GM18498 (cell line): ENCODE measurements around the gene CIAO3.
"Not testable (repeated sequence)": the region's sequence is repeated elsewhere in the genome, so short reads cannot be mapped to it uniquely, and the experiment has no call there.

Experiments
- ATAC-seq: cut with Tn5 transposase; IDR thresholded peaks from one replicate; pipeline ENCODE4 v1.9.1; 2021; ENCODE audit warnings: mild to moderate bottlenecking, moderate library complexity; ENCODE audit not compliant: unreplicated experiment

Gene CIAO3

DNA sequence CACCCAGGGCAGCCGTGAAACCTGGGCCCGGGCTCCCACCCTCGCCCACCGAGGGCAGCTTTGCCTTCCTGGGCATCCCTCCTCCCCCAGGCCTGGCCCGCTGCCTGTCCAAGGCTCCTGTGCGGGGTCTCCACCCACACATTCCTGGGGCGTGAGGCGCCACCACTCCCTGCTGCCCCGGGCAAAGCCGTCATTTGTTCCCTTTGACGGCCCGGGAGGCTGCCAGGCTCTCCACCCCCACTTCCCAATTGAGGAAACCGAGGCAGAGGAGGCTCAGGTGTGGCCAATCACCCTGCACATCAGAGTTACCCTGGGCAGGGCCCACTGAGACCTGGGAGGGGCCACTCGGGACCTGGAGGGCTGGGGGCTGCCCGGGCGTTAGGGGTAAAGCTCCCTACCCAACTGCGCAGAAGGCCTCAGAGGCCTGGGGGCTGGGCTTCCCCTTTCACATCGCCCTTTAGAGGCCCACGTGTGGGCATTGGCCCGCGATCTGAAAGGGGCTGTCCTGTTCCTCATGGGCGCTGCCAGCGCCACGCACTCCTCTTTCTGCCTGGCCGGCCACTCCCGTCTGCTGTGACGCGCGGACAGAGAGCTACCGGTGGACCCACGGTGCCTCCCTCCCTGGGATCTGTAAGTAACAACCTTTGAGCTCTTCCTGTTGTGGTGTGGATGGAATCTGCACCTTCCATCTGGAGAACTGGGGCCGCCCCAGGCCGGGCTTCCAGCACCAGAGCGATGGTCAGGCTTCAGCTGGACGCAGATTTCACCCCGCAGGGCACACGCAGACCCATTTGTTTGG lies 19.9 kb upstream of the CIAO3 start, which contains the start of gene MSLN:
MSLN (plus strand) TSS at position 190 of the 799 bp plus-strand sequence. CDS start 1,947 bp downstream, outside the sequence.
- no peak for ATAC-seq

GRCh38 chr16:760065-760464 lies 19.3 kb upstream of the CIAO3 start:
- ATAC-seq: no peak

- ATAC-seq: no peak
Measured at GRCh38 chr16:759110-759910, 18.5 kb upstream of the CIAO3 start.

DNA sequence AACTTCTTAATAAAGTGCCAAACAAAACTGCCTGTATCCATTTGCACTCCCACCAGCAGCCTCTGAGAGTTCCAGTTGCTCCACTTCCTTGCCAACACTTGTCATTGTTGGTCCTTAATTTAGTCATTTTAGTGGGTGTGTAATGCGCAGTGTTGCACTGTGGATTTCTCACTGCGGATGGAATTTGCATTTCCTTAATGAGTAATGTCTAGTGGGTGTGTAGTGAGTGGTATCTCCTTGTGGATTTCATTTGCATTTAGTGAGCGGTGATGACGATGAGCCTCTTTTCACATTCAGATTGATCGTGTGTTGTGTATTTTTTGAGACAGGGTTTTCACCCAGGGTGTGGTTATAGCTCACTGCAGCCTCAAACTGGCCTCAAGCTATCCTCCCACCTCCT lies 15.6 kb upstream of the CIAO3 start:
- ATAC-seq: no peak

DNA sequence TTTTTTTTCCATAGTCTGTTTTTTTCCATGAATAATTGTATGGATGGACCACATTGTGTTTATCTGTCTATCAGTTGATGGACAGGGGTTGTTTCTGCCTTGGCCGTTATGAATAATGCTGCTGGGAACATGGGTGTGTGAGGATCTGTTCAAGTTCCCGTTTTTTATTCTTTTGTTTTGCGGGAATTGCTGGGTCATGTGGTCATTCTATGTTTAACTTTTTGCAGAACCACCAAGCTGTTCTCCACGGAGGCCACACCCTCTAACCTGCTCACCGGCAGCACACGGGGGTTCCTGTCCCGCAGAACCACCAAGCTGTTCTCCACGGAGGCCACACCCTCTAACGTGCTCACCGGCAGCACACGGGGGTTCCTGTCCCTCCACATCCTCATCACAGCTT lies 13.9 kb upstream of the CIAO3 start:
- no peak for ATAC-seq

GRCh38 chr16:754121-754607 lies 13.4 kb upstream of the CIAO3 start:
- not testable (repeated sequence) for ATAC-seq

GRCh38 chr16:752007-752312 lies 11.2 kb upstream of the CIAO3 start:
- ATAC-seq: no peak

DNA sequence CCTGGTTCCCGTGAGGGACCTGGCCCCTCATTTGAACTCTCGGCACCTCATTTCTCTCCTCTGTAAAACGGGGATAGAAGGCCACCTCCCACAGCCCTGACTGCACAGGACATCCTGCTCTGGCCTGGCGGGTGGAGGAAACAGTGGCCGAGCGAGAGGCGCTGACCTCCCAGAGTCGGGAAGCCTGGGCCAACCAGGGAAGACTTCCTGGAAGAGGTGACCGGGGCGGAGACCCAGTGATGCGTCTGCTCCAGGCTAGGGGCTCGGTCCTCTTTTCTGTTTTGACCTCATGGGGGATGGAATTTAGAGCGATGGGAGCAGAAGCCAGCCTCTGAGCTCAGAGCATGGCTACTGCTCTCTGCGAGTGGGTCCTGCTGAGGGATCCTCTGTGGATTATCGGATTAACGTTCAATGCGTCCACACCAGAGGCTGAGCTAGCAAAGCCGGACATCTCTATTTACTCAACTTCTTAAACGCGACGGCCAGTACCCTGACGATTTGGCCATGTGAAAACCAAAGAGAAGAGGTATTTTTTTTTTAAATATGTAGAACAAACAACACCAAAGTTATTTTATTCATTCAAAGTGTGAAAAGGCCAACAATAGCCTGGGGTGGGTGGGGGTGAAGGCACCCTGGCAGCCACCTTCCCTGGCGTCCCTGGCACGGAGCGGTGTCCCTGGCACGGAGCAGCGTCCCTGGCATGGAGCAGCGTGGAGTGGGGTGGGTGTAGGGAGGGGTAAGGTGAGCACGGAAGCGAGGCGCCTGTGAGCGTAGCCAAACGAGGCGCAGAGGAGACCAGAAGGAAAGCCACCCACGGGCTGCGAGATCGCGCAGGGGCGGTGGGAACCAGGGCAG lies 10.6 kb upstream of the CIAO3 start:
- no peak for ATAC-seq

DNA sequence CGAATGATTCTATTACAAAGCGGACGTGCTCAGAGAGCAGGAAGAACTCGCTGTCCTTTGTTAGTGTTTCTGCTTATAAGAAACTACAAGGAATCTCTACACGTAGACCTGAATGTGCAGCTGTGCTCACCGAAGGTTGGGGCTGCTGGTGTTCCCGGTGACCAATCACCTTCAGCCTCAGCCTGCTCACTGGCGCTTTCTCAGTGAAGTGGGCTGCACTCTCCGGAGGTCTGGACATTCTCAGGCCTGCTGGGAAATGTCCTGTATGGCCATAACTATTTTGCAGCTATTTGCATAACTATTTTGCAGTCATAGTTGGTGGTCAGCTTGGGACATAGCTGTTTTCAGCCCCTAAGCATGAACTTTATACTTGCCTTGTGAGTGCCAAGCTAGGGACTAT lies 9.7 kb upstream of the CIAO3 start:
- ATAC-seq: no peak

DNA sequence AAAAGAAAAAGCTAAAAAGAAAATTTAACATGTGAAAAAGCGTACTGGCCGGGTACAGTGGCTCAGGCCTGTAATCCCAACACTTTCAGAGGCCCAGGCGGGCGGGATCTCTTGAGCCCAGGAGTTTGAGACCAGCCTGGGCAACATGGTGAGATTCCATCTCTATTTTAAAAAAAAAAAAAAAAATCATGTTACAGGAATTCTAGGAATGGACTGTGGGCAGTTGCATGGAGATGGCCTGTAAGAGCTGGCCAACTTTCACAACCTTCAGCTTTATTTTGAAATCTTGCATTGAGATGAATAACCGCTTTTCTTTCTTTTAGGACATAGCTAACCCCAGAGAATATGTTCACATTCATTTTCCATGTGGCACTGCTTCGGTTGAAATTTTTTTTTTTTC lies 8.2 kb upstream of the CIAO3 start:
- ATAC-seq: no peak

GRCh38 chr16:747978-748746 lies 7.4 kb upstream of the CIAO3 start:
- ATAC-seq: no peak

DNA sequence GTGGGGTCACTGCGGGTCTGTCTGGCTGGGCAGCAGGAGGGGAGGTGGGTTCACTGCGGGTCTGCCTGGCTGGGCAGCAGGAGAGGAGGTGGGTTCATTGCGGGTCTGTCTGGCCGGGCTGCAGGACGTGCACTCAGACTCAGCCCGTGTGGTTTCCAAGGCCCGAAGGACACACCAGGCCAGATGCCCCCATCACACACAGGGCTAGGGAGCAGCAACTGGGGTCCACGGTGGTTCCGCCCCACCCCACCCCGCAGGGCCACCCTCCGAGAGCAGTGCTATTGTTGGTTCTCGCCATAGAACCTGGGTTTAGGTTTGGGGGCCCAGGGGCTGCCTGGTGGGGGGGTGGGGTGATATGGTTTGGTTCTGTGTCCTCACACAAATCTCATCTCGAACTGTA lies 5.8 kb upstream of the CIAO3 start:
- ATAC-seq: no peak

DNA sequence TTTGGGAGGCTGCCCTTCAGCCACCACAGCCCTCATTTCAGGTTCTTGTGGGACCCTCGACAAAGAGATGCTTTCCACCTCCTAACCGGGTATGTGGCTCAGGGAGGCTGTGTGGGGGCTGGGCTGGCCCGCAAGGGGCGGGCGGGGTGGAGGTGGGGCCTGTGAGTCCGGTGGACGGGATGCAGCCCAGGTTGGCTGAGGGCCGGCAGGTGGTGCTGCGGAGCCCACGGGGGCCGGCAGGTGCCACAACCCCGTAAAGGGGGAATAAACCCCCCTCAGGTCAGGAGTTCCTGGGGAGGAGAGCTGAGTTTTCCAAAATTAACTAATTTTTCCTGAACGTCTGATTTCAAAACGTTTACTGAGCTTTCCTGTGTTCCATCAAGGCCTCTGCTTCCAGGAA lies 4.9 kb upstream of the CIAO3 start:
- no peak for ATAC-seq

DNA sequence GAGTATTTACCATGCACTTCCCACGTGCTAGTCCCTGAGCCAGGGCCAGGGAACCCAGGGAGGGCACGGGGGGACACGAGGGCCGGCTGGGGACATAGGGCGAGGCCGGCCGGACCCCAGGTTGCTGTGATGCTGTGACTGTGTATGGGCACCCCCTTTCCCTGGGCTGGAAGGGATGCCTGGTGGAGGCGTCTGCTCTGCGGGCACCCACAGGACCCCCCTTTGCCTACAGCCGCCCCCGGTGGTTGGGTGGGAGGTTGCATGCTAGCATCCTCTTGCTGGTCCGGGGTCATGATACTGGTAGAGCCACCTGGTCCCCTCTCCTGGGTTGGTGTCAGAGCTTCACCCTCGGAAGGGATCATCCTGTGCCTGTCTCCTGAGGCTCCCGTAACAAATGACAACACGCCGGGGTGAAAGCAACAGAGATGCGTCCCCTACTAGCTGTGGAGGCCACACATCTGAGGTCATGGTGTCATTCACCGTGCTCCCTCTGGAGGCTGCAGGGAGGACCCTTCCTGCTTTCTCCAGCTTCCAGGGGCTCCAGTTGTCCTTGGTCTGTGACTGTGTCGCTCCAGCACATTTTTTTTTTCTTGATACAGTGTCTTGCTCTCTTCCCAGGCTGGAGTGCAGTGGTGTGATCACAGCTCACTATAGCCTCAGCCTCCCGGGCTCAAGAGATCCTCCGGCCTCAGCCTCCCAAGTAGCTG lies 3.1 kb upstream of the CIAO3 start:
- ATAC-seq: no peak

DNA sequence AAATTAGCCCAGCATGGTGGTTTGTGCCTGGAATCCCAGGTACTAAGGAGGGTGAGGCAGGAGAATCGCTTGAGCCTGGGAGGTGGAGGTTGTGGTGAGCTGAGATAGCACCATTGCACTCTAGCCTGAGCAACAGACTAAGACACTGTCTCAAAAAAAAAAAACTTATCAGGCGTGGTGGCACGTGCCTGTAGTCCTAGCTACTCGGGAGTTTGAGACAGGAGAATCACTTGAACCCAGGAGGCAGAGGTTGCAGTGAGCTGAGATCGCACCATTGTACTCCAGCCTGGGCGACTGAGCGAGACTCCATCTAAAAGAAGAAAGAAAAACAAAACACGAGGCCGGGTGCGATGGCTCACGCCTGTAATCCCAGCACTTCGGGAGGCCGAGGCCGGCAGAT lies 2.1 kb upstream of the CIAO3 start:
- not testable (repeated sequence) for ATAC-seq

DNA sequence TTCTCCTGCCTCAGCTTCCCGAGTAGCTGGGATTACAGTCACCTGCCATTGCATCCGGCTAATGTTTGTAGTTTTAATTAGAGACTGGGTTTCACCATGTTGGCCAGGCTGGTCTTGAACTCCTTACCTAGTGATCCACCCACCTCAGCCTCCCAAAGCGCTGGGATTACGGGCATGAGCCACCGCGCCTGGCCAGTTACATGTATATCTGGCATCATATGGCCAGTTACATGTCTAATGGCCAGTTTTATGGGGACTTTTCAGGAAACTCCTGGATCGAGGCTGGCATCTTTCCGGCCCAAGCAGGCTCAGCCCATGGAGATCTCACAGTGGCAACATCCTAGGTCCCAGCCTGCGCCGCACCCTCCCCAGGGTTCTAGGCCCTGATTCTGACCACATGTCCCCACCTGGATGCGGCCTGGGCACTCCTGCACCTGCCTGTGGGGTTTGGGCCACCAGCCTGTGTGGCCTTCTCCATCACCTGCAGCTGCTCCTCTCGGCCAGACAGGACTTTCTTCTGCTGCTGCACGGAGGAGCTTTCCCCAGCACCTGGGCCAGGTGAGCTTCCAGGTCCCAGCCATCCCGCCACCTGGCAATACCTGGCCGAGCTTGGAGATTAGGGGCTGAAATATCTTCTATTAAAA lies 1.3 kb upstream of the CIAO3 start:
- no peak for ATAC-seq

GRCh38 chr16:740459-740763 lies 386 bp downstream of the CIAO3 start:
- ATAC-seq: peak; percentile 16

DNA sequence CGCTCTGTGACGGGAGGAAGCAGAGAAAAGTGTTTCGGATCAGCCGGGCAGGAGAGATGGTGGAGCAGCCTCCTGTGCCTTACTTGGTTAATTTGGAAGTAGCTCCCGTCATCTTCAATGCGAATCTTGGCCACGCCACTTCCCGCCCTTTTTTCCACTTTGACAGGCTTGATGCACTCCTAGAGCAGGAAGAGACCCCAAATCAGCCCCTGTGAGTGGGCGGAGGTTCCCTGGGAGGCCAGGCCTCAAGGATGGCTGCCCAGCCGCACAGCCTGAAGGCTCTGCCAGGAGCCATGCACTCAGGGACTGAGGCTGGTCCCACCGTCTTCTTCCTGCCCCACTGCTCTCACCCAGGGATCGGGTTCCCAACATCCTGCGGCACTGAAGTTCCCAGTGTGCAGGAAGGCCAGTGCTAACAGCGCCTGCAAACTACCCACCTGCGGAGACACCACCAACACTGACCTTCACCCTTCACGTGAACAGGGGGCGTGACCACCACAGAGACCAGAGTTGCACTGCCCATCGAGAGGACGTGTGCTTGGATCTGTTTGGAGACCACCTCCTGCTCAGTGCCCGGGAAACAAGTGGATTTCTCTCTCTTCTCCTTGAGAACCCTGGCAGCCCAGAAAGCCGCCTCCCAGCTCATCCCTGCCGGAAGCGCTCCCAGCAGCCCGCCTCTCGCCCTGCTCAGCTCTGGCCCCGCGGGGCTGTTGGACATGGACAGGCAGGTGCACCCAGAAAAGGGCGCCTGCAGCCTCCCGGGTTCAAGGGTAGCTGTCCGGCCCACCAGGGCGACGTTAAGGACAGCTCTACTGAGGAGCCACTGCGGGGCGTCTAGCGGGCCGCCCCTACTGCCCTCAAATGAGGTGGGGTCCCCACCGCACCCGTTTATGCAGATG lies 988 bp downstream of the CIAO3 start:
- ATAC-seq: no peak
